HepG2 (cell line): ENCODE data around the gene MUTYH. TPM values are rescaled to one million over a fixed set of nuclear protein-coding genes. Genes with fewer than 3 reads are reported as not detected.

Experiments
- GATAD2A ChIP-seq: IDR thresholded peaks from 2 replicates; pipeline ENCODE4 v1.6.1; 2016
- HMG20B ChIP-seq: conservative IDR thresholded peaks from 2 replicates; pipeline ENCODE4 v1.6.1; 2016; ENCODE audit warnings: missing genetic modification reagents, missing compliant biosample characterization
- KDM2A ChIP-seq: sonication (generic); formaldehyde crosslinking; IDR thresholded peaks from 2 replicates; pipeline ENCODE4 v1.4.0; 2020; ENCODE audit warnings: low read depth, missing genetic modification reagents, borderline replicate concordance
- KLF11 ChIP-seq: IDR thresholded peaks from 2 replicates; pipeline ENCODE4 v1.6.1; 2016; ENCODE audit warnings: missing compliant biosample characterization
- MAFK ChIP-seq, 2 experiments: IDR thresholded peaks in 1 of 2; conservative IDR thresholded peaks in 1 of 2; 2 replicates each; pipeline ENCODE4 v1.6.1; 2011; ENCODE audit warnings: improper control_type of control experiment in 2 of 2, low read length in 2 of 2
- MTA3 ChIP-seq: sonication (generic); formaldehyde crosslinking; IDR thresholded peaks from 2 replicates; pipeline ENCODE4 v1.4.0; 2020; ENCODE audit warnings: missing genetic modification reagents
- RARG ChIP-seq: sonication (generic); formaldehyde crosslinking; IDR thresholded peaks from 2 replicates; pipeline ENCODE4 v1.4.0; 2020; ENCODE audit warnings: low read depth, mild to moderate bottlenecking, missing genetic modification reagents
- REPIN1 ChIP-seq: sonication (generic); formaldehyde crosslinking; IDR thresholded peaks from 2 replicates; pipeline ENCODE4 v1.8.0; 2022; ENCODE audit warnings: missing genetic modification reagents, low read depth, mild to moderate bottlenecking, borderline replicate concordance
- REXO4 ChIP-seq: sonication (generic); formaldehyde crosslinking; IDR thresholded peaks from 2 replicates; pipeline ENCODE4 v1.8.0; 2022; ENCODE audit warnings: missing genetic modification reagents, mild to moderate bottlenecking, borderline replicate concordance
- RFXANK ChIP-seq: IDR thresholded peaks from 2 replicates; pipeline ENCODE4 v1.6.1; 2016
- ZFY ChIP-seq: sonication (generic); formaldehyde crosslinking; IDR thresholded peaks from 2 replicates; pipeline ENCODE4 v1.4.0; 2020; ENCODE audit warnings: missing genetic modification reagents
- ZNF17 ChIP-seq: sonication (generic); formaldehyde crosslinking; IDR thresholded peaks from 2 replicates; pipeline ENCODE4 v1.5.0; 2020; ENCODE audit warnings: mild to moderate bottlenecking, missing genetic modification reagents
- ZNF20 ChIP-seq: sonication (generic); formaldehyde crosslinking; IDR thresholded peaks from 2 replicates; pipeline ENCODE4 v1.4.0; 2020; ENCODE audit warnings: mild to moderate bottlenecking, moderate library complexity, missing genetic modification reagents
- ZNF232 ChIP-seq: sonication (generic); formaldehyde crosslinking; IDR thresholded peaks from 2 replicates; pipeline ENCODE4 v1.4.0; 2020; ENCODE audit warnings: missing genetic modification reagents, borderline replicate concordance
- polyA plus RNA-seq, 8 experiments: library from polyadenylated mRNA; depleted of rRNA in 3 of 8; stranded (reverse) in 7 of 8; unstranded in 1 of 8; fragments of >200 nt; fragmentation: Illumina TruSeq in 4 of 8; extraction: Trizol in 4 of 8; gene quantifications; 2 replicates each; pipeline versions ENCODE4 v1.2.1 to v1.2.3, GENCODE V29; 2011 to 2016; ENCODE audit warnings: low read depth in 4 of 8, missing spikeins in 1 of 8, mixed read lengths in 1 of 8; ENCODE audit not compliant: insufficient read depth in 1 of 8
- total RNA-seq, 5 experiments: library from RNA; depleted of rRNA; stranded (reverse); fragments of >200 nt; fragmentation: Illumina TruSeq; extraction: Trizol; gene quantifications; 2 replicates each; pipeline ENCODE4 v1.2.3, GENCODE V29; 2016; ENCODE audit warnings: low read depth in 1 of 5
- TF ChIP-seq, protein P1 (sequence below): sonication (generic); formaldehyde crosslinking; IDR thresholded peaks from 2 replicates; pipeline ENCODE4 v1.4.0; 2020; ENCODE audit warnings: missing genetic modification reagents, borderline replicate concordance
- TF ChIP-seq, protein P2 (sequence below), 2 experiments: sonication (generic) in 1 of 2; formaldehyde crosslinking in 1 of 2; IDR thresholded peaks; 2 replicates each; pipeline versions ENCODE4 v1.6.1 to v1.9.0; 2014 to 2022; ENCODE audit warnings: antibody characterized with exemption in 1 of 2, borderline replicate concordance in 1 of 2, inconsistent platforms in 1 of 2, low read depth in 1 of 2, missing genetic modification reagents in 1 of 2
- TF ChIP-seq, protein P3 (sequence below): sonication (generic); formaldehyde crosslinking; IDR thresholded peaks from 2 replicates; pipeline ENCODE4 v1.9.0; 2021; ENCODE audit warnings: missing genetic modification reagents, borderline replicate concordance
- TF ChIP-seq, protein P4 (sequence below): IDR thresholded peaks from 2 replicates; pipeline ENCODE4 v1.6.1; 2016

Gene MUTYH
- total and polyA plus RNA-seq, 2 of the 13 experiments (the other 11 are each of a cell fraction or from before 2014, with no cell fraction given), result 16.3 to 17.1 TPM

DNA sequence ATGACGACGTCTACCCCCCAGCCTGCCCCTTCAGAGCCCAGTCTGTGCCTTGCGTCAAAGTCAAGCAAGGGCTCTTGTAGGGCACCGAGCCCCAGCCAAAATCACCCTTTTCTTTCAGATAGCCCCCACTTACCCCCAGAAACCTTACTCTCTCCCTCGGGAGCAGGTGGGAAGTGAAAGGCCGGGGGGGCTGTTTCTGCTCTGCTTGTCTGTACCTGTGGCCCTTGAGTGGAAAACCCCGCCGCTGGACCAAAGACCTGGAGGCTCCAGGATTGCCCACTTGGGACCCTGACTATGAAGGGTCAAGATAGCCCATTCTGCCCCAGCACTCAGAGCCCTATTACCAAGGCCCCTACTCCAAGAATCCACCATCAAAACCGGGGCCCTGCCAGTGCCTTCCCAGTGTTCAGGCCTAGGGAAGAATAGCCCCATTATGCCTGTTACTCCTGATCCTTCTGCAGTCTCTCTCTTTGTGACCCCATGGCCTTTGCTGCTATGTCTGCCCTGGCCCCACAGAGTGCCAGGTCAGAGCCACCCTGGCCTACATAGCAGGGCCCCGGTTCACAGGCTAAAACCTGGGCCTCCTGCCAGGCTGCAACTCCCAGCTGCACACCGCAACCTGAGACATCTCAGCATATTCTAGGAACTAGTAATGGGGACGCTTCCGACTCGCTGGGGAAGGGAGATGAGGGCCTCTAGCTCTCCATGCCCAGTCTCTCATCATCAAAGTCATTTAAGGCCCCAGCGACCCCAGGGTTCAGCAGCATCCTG is 35.7 kb downstream of the MUTYH start (continued):
- TF ChIP-seq KDM2A (0 out of 2 replicates have a peak, but pooled peaks have one; percentile 10), RARG (CRISPR knock-in tag) (no peak), REXO4 (CRISPR knock-in tag) (no peak), ZFY (no peak), ZNF17 (CRISPR knock-in tag) (no peak), GATAD2A (CRISPR knock-in tag) (no peak), RFXANK (no peak), MTA3 (CRISPR knock-in tag) (no peak), REPIN1 (CRISPR knock-in tag) (peak; percentile 2; the same call in 1 of the 2 replicates), ZNF232 (CRISPR knock-in tag) (no peak), KLF11 (CRISPR knock-in tag) (0 out of 2 replicates have a peak, but pooled peaks have one; percentile 9), MAFK (conservative IDR thresholded peaks at IDR 0.05 in 1 of 2, IDR thresholded peaks at IDR 0.05 in 1 of 2; ENCODE audit: low read length in 2 of 2) (no peak), ZNF20 (no peak), HMG20B (CRISPR knock-in tag) (no peak; the same call in 1 of the 2 replicates)
- TF ChIP-seq, protein P1, sequence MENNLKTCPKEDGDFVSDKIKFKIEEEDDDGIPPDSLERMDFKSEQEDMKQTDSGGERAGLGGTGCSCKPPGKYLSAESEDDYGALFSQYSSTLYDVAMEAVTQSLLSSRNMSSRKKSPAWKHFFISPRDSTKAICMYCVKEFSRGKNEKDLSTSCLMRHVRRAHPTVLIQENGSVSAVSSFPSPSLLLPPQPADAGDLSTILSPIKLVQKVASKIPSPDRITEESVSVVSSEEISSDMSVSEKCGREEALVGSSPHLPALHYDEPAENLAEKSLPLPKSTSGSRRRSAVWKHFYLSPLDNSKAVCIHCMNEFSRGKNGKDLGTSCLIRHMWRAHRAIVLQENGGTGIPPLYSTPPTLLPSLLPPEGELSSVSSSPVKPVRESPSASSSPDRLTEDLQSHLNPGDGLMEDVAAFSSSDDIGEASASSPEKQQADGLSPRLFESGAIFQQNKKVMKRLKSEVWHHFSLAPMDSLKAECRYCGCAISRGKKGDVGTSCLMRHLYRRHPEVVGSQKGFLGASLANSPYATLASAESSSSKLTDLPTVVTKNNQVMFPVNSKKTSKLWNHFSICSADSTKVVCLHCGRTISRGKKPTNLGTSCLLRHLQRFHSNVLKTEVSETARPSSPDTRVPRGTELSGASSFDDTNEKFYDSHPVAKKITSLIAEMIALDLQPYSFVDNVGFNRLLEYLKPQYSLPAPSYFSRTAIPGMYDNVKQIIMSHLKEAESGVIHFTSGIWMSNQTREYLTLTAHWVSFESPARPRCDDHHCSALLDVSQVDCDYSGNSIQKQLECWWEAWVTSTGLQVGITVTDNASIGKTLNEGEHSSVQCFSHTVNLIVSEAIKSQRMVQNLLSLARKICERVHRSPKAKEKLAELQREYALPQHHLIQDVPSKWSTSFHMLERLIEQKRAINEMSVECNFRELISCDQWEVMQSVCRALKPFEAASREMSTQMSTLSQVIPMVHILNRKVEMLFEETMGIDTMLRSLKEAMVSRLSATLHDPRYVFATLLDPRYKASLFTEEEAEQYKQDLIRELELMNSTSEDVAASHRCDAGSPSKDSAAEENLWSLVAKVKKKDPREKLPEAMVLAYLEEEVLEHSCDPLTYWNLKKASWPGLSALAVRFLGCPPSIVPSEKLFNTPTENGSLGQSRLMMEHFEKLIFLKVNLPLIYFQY, result no peak
- TF ChIP-seq, protein P2, sequence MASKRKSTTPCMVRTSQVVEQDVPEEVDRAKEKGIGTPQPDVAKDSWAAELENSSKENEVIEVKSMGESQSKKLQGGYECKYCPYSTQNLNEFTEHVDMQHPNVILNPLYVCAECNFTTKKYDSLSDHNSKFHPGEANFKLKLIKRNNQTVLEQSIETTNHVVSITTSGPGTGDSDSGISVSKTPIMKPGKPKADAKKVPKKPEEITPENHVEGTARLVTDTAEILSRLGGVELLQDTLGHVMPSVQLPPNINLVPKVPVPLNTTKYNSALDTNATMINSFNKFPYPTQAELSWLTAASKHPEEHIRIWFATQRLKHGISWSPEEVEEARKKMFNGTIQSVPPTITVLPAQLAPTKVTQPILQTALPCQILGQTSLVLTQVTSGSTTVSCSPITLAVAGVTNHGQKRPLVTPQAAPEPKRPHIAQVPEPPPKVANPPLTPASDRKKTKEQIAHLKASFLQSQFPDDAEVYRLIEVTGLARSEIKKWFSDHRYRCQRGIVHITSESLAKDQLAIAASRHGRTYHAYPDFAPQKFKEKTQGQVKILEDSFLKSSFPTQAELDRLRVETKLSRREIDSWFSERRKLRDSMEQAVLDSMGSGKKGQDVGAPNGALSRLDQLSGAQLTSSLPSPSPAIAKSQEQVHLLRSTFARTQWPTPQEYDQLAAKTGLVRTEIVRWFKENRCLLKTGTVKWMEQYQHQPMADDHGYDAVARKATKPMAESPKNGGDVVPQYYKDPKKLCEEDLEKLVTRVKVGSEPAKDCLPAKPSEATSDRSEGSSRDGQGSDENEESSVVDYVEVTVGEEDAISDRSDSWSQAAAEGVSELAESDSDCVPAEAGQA (IDR thresholded peaks at IDR 0.05; ENCODE audit: low read depth), result no peak
- TF ChIP-seq, protein P2 (CRISPR knock-in tag; IDR thresholded peaks at IDR 0.05; ENCODE audit: borderline replicate concordance), result no peak
- TF ChIP-seq, protein P3, sequence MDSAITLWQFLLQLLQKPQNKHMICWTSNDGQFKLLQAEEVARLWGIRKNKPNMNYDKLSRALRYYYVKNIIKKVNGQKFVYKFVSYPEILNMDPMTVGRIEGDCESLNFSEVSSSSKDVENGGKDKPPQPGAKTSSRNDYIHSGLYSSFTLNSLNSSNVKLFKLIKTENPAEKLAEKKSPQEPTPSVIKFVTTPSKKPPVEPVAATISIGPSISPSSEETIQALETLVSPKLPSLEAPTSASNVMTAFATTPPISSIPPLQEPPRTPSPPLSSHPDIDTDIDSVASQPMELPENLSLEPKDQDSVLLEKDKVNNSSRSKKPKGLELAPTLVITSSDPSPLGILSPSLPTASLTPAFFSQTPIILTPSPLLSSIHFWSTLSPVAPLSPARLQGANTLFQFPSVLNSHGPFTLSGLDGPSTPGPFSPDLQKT (CRISPR knock-in tag), result no peak
- TF ChIP-seq, protein P4, sequence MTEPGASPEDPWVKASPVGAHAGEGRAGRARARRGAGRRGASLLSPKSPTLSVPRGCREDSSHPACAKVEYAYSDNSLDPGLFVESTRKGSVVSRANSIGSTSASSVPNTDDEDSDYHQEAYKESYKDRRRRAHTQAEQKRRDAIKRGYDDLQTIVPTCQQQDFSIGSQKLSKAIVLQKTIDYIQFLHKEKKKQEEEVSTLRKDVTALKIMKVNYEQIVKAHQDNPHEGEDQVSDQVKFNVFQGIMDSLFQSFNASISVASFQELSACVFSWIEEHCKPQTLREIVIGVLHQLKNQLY (CRISPR knock-in tag), result no peak
